ENCODE measurements around the gene PLXNC1.

Gene PLXNC1

DNA sequence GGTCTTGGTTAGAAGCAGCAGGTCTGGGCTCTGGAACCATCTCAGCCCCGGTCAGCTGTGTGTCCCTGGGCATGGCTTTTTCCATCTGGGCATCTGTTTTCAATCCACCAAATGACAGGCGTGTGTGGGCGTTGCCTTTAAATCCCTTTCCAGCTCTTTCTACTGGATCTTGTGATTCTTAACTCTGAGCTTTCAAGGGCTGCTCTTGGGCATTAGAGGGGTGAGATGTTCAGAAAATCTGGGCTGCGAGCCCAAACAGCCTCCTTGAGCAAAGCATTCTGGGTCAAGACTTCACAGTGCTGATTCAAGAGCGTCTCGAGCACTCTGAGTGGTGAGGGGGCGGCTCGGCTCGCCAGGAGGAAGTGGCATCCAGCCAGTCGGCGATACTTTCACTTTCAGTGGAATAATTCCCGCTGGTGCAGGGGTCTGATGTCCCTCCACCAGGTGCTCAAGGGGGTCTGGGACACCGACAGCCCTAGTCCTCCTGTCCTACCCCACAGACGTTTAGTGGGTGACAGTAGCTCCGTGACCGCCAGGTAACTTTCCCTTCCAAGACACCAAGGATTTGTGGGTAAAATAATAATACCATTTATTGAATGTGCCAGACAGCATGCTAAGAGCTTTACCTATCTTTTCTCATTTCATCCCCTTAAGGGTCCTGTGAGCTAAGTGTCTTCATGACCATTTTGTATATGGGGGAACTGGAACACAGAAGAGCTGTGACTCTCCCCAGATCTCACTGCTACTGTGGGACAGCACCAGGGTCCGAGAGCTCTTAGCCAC, 114.0 kb downstream of the PLXNC1 start:
- H3K27ac ChIP-seq (ENCODE audit: low read depth, low read length): no peak overlapping the region
- no peaks in the 10 kb centered on the region for H3K79me2 ChIP-seq (ENCODE audit: control insufficient read depth, insufficient read depth, low read length, poor library complexity)
- peak in 1 of 2 donors; percentile 34 for DNase-seq
- no peak overlapping the region for H3K23ac ChIP-seq (ENCODE audit: low read length)
- H3K27me3 ChIP-seq (ENCODE audit: insufficient read depth, low read length): no peaks in the 10 kb centered on the region
- H3K36me3 ChIP-seq (ENCODE audit: control insufficient read depth in 1 of 2, insufficient read depth in 2 of 2, low read length in 2 of 2): no peaks in the 10 kb centered on the region
- no peak overlapping the region for H3K9ac ChIP-seq (ENCODE audit: low read length)
- no peak overlapping the region for H3K18ac ChIP-seq (ENCODE audit: low read length)
- peak overlapping the region; percentile 51 for H4K91ac ChIP-seq (ENCODE audit: low read depth, low read length)
- WGBS (ENCODE audit: extremely low coverage, insufficient coverage, insufficient read length): no CpG with 5 or more reads among the region's 17 CpGs
- H2BK5ac ChIP-seq (ENCODE audit: low read depth, low read length, poor library complexity): no peak overlapping the region
- H3K79me1 ChIP-seq (ENCODE audit: low read length): peaks cover 5% of the 10 kb centered on the region
- peak overlapping the region; percentile 27 for H2BK120ac ChIP-seq (ENCODE audit: insufficient read depth, low read length, poor library complexity)
- H3K4me3 ChIP-seq (ENCODE audit: low read depth, low read length): no peak overlapping the region
- H2BK12ac ChIP-seq (ENCODE audit: low read length): peak overlapping the region; percentile 15
- no peak overlapping the region for H3K4me2 ChIP-seq (ENCODE audit: low read length)
- peak overlapping the region; percentile 16 for H2AK5ac ChIP-seq (ENCODE audit: low read length)
- peaks cover 3% of the 10 kb centered on the region for H3K9me3 ChIP-seq (ENCODE audit: insufficient read depth, low read depth, low read length)
- no peak overlapping the region for H3K14ac ChIP-seq (ENCODE audit: low read length)
- no peak overlapping the region for H4K8ac ChIP-seq (ENCODE audit: low read depth, low read length)
- peaks cover 14 to 20% of the 10 kb centered on the region in 2 experiments for H3K4me1 ChIP-seq (ENCODE audit: control insufficient read depth in 1 of 2, insufficient read depth in 2 of 2, low read length in 2 of 2)
- no peak overlapping the region for H2AFZ ChIP-seq (ENCODE audit: insufficient read depth, low read length, poor library complexity)
- no peak overlapping the region for H3K4ac ChIP-seq (ENCODE audit: low read depth, low read length)
- no peak overlapping the region for H4K12ac ChIP-seq (ENCODE audit: low read depth, low read length)

DNA sequence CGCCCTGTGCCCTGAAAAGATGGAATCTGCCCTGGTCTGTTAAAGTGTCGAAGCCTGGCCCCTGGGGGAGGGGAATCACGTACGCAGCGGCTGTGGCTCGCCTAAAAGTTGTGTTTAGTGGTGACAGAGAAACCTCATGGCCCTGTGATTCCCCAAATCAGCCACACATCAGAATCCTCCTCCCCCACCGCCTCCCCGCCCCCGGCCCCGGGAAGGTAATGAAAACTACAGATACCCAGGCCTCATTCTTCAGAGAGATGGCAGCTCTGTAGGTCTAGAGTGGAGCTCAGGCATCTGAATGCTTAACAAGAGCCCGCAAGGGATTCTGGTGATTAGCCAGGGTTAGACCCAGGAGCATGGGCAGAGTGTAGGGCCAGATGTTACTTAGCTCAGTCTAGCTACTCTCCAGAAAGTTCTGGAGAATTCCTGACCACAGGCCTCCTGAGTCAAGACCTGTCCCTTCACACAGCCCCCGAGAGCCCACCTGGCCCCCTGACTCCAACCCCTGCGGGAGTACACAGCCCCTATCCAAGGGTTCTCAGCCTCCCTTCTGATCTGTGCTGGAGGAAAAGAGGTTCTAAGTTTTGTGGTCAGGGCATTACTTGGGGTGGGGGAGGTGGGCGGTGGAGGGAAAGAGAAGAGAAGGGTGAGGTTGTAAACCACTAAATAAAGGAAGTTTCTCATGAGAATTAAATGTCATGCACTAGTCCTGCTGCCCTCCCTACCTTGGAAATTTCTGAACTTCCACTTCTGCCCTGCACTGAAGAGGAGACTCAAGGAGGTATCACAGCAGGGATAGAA, 114.8 kb downstream of the PLXNC1 start:
- no peak overlapping the region for H3K4me3 ChIP-seq (ENCODE audit: low read depth, low read length)
- no peaks in the 10 kb centered on the region for H3K27me3 ChIP-seq (ENCODE audit: insufficient read depth, low read length)
- no peaks in the 10 kb centered on the region for H3K79me2 ChIP-seq (ENCODE audit: control insufficient read depth, insufficient read depth, low read length, poor library complexity)
- no peak overlapping the region for H4K8ac ChIP-seq (ENCODE audit: low read depth, low read length)
- H3K36me3 ChIP-seq (ENCODE audit: control insufficient read depth in 1 of 2, insufficient read depth in 2 of 2, low read length in 2 of 2): no peaks in the 10 kb centered on the region
- peak overlapping the region; percentile 51 for H4K91ac ChIP-seq (ENCODE audit: low read depth, low read length)
- no peak for DNase-seq
- H3K18ac ChIP-seq (ENCODE audit: low read length): no peak overlapping the region
- H3K79me1 ChIP-seq (ENCODE audit: low read length): peaks cover 5% of the 10 kb centered on the region
- no peak overlapping the region for H2AFZ ChIP-seq (ENCODE audit: insufficient read depth, low read length, poor library complexity)
- H3K27ac ChIP-seq (ENCODE audit: low read depth, low read length): no peak overlapping the region
- no CpG with 5 or more reads among the region's 14 CpGs for WGBS (ENCODE audit: extremely low coverage, insufficient coverage, insufficient read length)
- no peak overlapping the region for H2BK5ac ChIP-seq (ENCODE audit: low read depth, low read length, poor library complexity)
- peak overlapping the region; percentile 27 for H2BK120ac ChIP-seq (ENCODE audit: insufficient read depth, low read length, poor library complexity)
- peak overlapping the region; percentile 16 for H2AK5ac ChIP-seq (ENCODE audit: low read length)
- no peak overlapping the region for H3K9ac ChIP-seq (ENCODE audit: low read length)
- H2BK12ac ChIP-seq (ENCODE audit: low read length): peak overlapping the region; percentile 15
- no peak overlapping the region for H3K4me2 ChIP-seq (ENCODE audit: low read length)
- H3K23ac ChIP-seq (ENCODE audit: low read length): no peak overlapping the region
- no peak overlapping the region for H4K12ac ChIP-seq (ENCODE audit: low read depth, low read length)
- no peak overlapping the region for H3K14ac ChIP-seq (ENCODE audit: low read length)
- peaks cover 3% of the 10 kb centered on the region for H3K9me3 ChIP-seq (ENCODE audit: insufficient read depth, low read depth, low read length)
- no peak overlapping the region for H3K4ac ChIP-seq (ENCODE audit: low read depth, low read length)
- peaks cover 14 to 21% of the 10 kb centered on the region in 2 experiments for H3K4me1 ChIP-seq (ENCODE audit: control insufficient read depth in 1 of 2, insufficient read depth in 2 of 2, low read length in 2 of 2)

DNA sequence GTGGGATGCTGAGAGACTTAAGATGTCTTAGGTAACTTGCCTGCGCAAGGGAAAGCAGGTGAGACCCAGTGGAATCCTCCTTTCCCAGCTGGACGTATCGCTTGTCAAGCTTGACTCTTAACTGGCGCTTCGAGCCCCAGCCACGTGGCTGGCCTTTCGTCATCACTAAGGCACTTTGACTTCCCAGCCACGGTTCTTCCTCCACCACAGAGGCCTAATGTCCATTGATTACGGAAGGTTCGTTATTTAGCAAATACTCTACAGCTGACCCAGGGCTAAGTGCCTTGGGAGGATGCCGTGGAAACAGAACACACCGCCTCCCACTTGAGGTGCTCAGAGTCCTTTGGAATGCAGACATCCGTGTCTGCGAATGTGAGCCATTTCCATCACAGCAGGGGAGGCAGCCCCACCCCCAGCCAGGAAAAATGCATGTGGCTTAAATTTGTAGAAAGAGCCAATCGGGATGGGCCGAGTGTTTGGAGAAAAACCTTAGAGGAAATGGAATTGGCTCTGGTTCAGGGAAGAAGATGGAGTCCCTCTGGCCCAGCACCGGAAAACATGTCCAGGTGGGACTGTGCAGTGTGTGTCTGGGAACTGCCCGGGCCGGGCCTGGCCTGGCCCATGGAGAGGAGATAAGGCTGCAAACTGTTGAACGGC, 115.7 kb downstream of the PLXNC1 start:
- H4K12ac ChIP-seq (ENCODE audit: low read depth, low read length): peak overlapping the region; percentile 13
- H2BK12ac ChIP-seq (ENCODE audit: low read length): no peak overlapping the region
- H3K14ac ChIP-seq (ENCODE audit: low read length): peak overlapping the region; percentile 35
- H3K27me3 ChIP-seq (ENCODE audit: insufficient read depth, low read length): no peaks in the 10 kb centered on the region
- no peaks in the 10 kb centered on the region for H3K79me2 ChIP-seq (ENCODE audit: control insufficient read depth, insufficient read depth, low read length, poor library complexity)
- H3K4me2 ChIP-seq (ENCODE audit: low read length): no peak overlapping the region
- no peak overlapping the region for H2AK5ac ChIP-seq (ENCODE audit: low read length)
- H2AFZ ChIP-seq (ENCODE audit: insufficient read depth, low read length, poor library complexity): no peak overlapping the region
- no peak overlapping the region for H2BK5ac ChIP-seq (ENCODE audit: low read depth, low read length, poor library complexity)
- no peak overlapping the region for H3K9ac ChIP-seq (ENCODE audit: low read length)
- no peaks in the 10 kb centered on the region for H3K36me3 ChIP-seq (ENCODE audit: control insufficient read depth in 1 of 2, insufficient read depth in 2 of 2, low read length in 2 of 2)
- H3K23ac ChIP-seq (ENCODE audit: low read length): no peak overlapping the region
- no peak overlapping the region for H3K4me3 ChIP-seq (ENCODE audit: low read depth, low read length)
- H3K18ac ChIP-seq (ENCODE audit: low read length): no peak overlapping the region
- H4K91ac ChIP-seq (ENCODE audit: low read depth, low read length): peak overlapping the region; percentile 25
- peaks cover 3% of the 10 kb centered on the region for H3K9me3 ChIP-seq (ENCODE audit: insufficient read depth, low read depth, low read length)
- H2BK120ac ChIP-seq (ENCODE audit: insufficient read depth, low read length, poor library complexity): no peak overlapping the region
- H3K79me1 ChIP-seq (ENCODE audit: low read length): peaks cover 5% of the 10 kb centered on the region
- no peak overlapping the region for H3K4ac ChIP-seq (ENCODE audit: low read depth, low read length)
- H4K8ac ChIP-seq (ENCODE audit: low read depth, low read length): no peak overlapping the region
- DNase-seq: no peak
- H3K4me1 ChIP-seq (ENCODE audit: control insufficient read depth in 1 of 2, insufficient read depth in 2 of 2, low read length in 2 of 2): peaks cover 14 to 21% of the 10 kb centered on the region in 2 experiments
- no CpG with 5 or more reads among the region's 20 CpGs for WGBS (ENCODE audit: extremely low coverage, insufficient coverage, insufficient read length)
- H3K27ac ChIP-seq (ENCODE audit: low read depth, low read length): peak overlapping the region; percentile 5

DNA sequence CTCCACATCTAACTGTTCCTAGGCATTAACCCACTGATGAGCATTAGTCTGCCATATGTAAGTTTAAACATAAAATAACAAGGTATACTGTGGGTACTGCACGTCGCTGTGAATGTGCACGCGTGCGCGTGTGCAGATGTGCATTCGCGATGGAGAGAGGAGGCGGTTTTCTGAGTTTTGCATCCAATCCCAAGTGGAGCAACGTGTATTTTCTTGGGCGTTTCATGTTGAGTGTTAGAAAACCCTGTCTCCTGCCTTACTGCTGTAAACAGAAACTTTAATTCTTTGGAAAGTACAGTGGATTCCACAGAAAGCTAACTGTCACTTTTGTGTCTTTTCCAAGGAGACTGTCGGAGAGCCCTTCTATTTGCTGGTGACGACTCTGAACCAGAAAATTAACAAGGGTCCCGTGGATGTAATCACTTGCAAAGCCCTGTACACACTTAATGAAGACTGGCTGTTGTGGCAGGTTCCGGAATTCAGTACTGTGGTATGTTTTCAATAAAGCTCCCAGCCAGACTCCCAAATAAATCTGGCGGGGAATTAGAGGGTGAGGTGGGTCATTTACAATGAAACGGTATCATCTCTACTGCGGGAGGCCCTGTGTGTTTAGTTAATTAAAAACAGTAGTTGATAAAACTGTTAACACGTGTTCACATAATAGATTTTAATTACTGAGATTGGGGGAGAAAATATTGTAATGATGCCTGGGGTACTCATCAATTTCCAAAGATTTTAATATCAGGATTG, 116.5 kb downstream of the PLXNC1 start:
- DNase-seq: no peak
- H4K91ac ChIP-seq (ENCODE audit: low read depth, low read length): peak overlapping the region; percentile 9
- H3K9me3 ChIP-seq (ENCODE audit: insufficient read depth, low read depth, low read length): peaks cover 3% of the 10 kb centered on the region
- no peak overlapping the region for H4K8ac ChIP-seq (ENCODE audit: low read depth, low read length)
- no peak overlapping the region for H2AK5ac ChIP-seq (ENCODE audit: low read length)
- no peak overlapping the region for H2AFZ ChIP-seq (ENCODE audit: insufficient read depth, low read length, poor library complexity)
- no peak overlapping the region for H2BK120ac ChIP-seq (ENCODE audit: insufficient read depth, low read length, poor library complexity)
- H3K4me1 ChIP-seq (ENCODE audit: control insufficient read depth in 1 of 2, insufficient read depth in 2 of 2, low read length in 2 of 2): peaks cover 14 to 21% of the 10 kb centered on the region in 2 experiments
- no peaks in the 10 kb centered on the region for H3K27me3 ChIP-seq (ENCODE audit: insufficient read depth, low read length)
- no peak overlapping the region for H2BK5ac ChIP-seq (ENCODE audit: low read depth, low read length, poor library complexity)
- no peak overlapping the region for H3K9ac ChIP-seq (ENCODE audit: low read length)
- no peak overlapping the region for H3K4me2 ChIP-seq (ENCODE audit: low read length)
- H3K79me1 ChIP-seq (ENCODE audit: low read length): peaks cover 5% of the 10 kb centered on the region
- H3K18ac ChIP-seq (ENCODE audit: low read length): no peak overlapping the region
- H3K79me2 ChIP-seq (ENCODE audit: control insufficient read depth, insufficient read depth, low read length, poor library complexity): no peaks in the 10 kb centered on the region
- no peak overlapping the region for H2BK12ac ChIP-seq (ENCODE audit: low read length)
- WGBS (ENCODE audit: extremely low coverage, insufficient coverage, insufficient read length): no CpG with 5 or more reads among the region's 19 CpGs
- no peak overlapping the region for H3K14ac ChIP-seq (ENCODE audit: low read length)
- H4K12ac ChIP-seq (ENCODE audit: low read depth, low read length): no peak overlapping the region
- H3K4me3 ChIP-seq (ENCODE audit: low read depth, low read length): no peak overlapping the region
- no peak overlapping the region for H3K23ac ChIP-seq (ENCODE audit: low read length)
- no peak overlapping the region for H3K27ac ChIP-seq (ENCODE audit: low read depth, low read length)
- no peak overlapping the region for H3K4ac ChIP-seq (ENCODE audit: low read depth, low read length)
- no peaks in the 10 kb centered on the region for H3K36me3 ChIP-seq (ENCODE audit: control insufficient read depth in 1 of 2, insufficient read depth in 2 of 2, low read length in 2 of 2)
